A549 (cell line): ENCODE measurements around the gene ATF4.

Experiments
- EP300 ChIP-seq, 2 experiments: fragments of >200 bp; sonication (Bioruptor Twin); formaldehyde crosslinking; IDR thresholded peaks; 2 replicates in 1 of 2; 3 replicates in 1 of 2; pipeline ENCODE4 v1.6.1; 2016 to 2017
- ESRRA ChIP-seq: fragments of 150-350 bp; IDR thresholded peaks from 2 replicates; pipeline ENCODE4 v1.6.1; 2014; ENCODE audit warnings: mild to moderate bottlenecking, low read length, borderline replicate concordance
- PHF8 ChIP-seq: fragments of 200-600 bp; sonication (generic); IDR thresholded peaks from 2 replicates; pipeline ENCODE4 v1.6.1; 2016; ENCODE audit warnings: low read depth, mild to moderate bottlenecking, antibody characterized with exemption, moderate library complexity, borderline replicate concordance
- RCOR1 ChIP-seq: fragments of 150-350 bp; IDR thresholded peaks from 2 replicates; pipeline ENCODE4 v1.6.1; 2014; ENCODE audit warnings: antibody characterized with exemption, low read length, low read depth
- TF ChIP-seq, protein P1 (sequence below): fragments of 450-650 bp; IDR thresholded peaks from 2 replicates; pipeline ENCODE4 v1.6.1; 2014; ENCODE audit warnings: antibody characterized with exemption

DNA sequence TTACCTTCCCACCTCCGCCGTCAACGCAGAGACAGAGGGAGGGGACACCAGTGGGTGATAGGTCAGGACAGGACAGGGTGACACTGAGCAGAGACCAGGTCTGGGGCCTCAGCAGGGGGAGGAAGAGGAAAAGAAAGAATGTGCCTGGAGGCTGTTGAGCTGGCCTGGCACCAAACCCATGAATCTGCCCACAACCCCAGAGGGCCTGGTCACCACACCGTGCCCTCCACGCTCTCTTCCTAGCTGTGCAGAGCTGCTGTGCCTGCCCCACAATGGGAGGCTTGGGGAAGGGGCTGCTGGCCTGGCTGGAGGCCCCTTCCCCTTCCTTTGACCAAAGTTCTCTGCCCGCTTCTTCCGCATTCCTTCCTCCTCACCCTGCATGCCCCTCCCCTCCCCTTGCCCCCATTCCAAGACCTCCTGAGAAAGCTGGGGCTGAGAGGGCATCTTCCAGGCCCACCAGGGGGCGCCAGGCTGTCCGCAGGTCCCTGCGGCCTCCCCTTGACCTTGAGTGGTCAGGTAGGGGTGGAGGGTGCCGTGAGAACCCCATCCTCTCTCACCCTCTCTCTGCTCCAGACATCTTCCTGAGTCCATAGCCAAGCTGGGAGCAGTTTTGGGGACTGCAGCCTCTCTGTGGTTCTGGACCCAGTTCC, 39.2 kb downstream of the ATF4 start:
- 0 out of 2 replicates have a peak, but pooled peaks have one; percentile 20 for TF ChIP-seq ESRRA
- no peak for TF ChIP-seq PHF8
- TF ChIP-seq RCOR1, result no peak
- TF ChIP-seq, protein P1, sequence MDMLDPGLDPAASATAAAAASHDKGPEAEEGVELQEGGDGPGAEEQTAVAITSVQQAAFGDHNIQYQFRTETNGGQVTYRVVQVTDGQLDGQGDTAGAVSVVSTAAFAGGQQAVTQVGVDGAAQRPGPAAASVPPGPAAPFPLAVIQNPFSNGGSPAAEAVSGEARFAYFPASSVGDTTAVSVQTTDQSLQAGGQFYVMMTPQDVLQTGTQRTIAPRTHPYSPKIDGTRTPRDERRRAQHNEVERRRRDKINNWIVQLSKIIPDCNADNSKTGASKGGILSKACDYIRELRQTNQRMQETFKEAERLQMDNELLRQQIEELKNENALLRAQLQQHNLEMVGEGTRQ, result no peak
- TF ChIP-seq EP300 (IDR thresholded peaks at IDR 0.05), result no peak
